HG03097 (cell line): ENCODE results near the gene ANK3.
A peak's percentile ranks its signal among the peaks of the same experiment; 100 is the strongest.
"Not testable (repeated sequence)": the region's sequence is repeated elsewhere in the genome, so short reads cannot be mapped to it uniquely, and the experiment has no call there.

Experiments
- ATAC-seq: cut with Tn5 transposase; IDR thresholded peaks from one replicate; pipeline ENCODE4 v1.9.1; 2021; ENCODE audit not compliant: unreplicated experiment, low FRiP score

ANK3 gene

GRCh38 chr10:60045571-60045970 lies 344.1 kb downstream of the ANK3 start:
- ATAC-seq: no peak

- ATAC-seq: no peak
Observed at GRCh38 chr10:60044971-60045370, 344.7 kb downstream of the ANK3 start.

- ATAC-seq: no peak
Observed at GRCh38 chr10:60044242-60044641, 345.4 kb downstream of the ANK3 start.

- ATAC-seq: no peak
Observed at GRCh38 chr10:60043561-60044241, 346.0 kb downstream of the ANK3 start.

- no peak for ATAC-seq
Observed at GRCh38 chr10:60042914-60043313, 346.8 kb downstream of the ANK3 start.

- ATAC-seq: no peak
Observed at GRCh38 chr10:60042262-60042661, 347.4 kb downstream of the ANK3 start.

GRCh38 chr10:60041489-60042133 lies 348.1 kb downstream of the ANK3 start:
- no peak for ATAC-seq

- no peak for ATAC-seq
Observed at GRCh38 chr10:60040014-60040662, 349.5 kb downstream of the ANK3 start.

GRCh38 chr10:60035984-60036383 lies 353.7 kb downstream of the ANK3 start:
- no peak for ATAC-seq

- ATAC-seq: not testable (repeated sequence)
Observed at GRCh38 chr10:60035375-60035774, 354.3 kb downstream of the ANK3 start.

- ATAC-seq: no peak
Observed at GRCh38 chr10:60032723-60033122, 357.0 kb downstream of the ANK3 start.

GRCh38 chr10:60031664-60032063 lies 358.0 kb downstream of the ANK3 start:
- ATAC-seq: peak; percentile 67

- ATAC-seq: no peak
Observed at GRCh38 chr10:60031183-60031582, 358.5 kb downstream of the ANK3 start.

GRCh38 chr10:60029475-60029874 lies 360.2 kb downstream of the ANK3 start:
- ATAC-seq: no peak

GRCh38 chr10:60028081-60028480 lies 361.6 kb downstream of the ANK3 start:
- no peak for ATAC-seq

GRCh38 chr10:60025279-60025678 lies 364.4 kb downstream of the ANK3 start:
- ATAC-seq: no peak

GRCh38 chr10:60024506-60024905 lies 365.2 kb downstream of the ANK3 start:
- no peak for ATAC-seq

GRCh38 chr10:60023155-60023877 lies 366.4 kb downstream of the ANK3 start:
- ATAC-seq: no peak

GRCh38 chr10:60021361-60021760 lies 368.3 kb downstream of the ANK3 start:
- ATAC-seq: no peak

- ATAC-seq: no peak
Observed at GRCh38 chr10:60016794-60017193, 372.9 kb downstream of the ANK3 start.

- ATAC-seq: no peak
Observed at GRCh38 chr10:60009710-60010383, 379.8 kb downstream of the ANK3 start.
